ENCODE data around the gene HS2ST1. TPM values are rescaled to one million over a fixed set of nuclear protein-coding genes. Genes with fewer than 3 reads are reported as not detected.

HS2ST1 gene
- total and polyA plus RNA-seq, 2 donors (not counting 3 experiments of a cell fraction or from before 2014, with no cell fraction given) = 5.5 to 31.2 TPM

GRCh38 chr1:86938855-86939254 lies 24.4 kb downstream of the HS2ST1 start:
- no peaks in the 10 kb centered on the region for H3K9me1 ChIP-seq (replicated peaks; ENCODE audit: control insufficient read depth, extremely low read depth, insufficient read depth, low read length)
- H3K4me1 ChIP-seq (ENCODE audit: control insufficient read depth, extremely low read depth, insufficient read depth, low read length) = peaks cover 7% of the 10 kb centered on the region
- DNase-seq (ENCODE audit: low read depth, low spot score) = no peak
- no TSS peak for BruUV-seq (replicated peaks)
- POLR2A ChIA-PET = no interaction called here
- no peak for FAIRE-seq
- dilution Hi-C loops (cut with MboI; ENCODE audit: extremely low pct_ligation_motif_present, low sequenced_read_pairs) = no loop called here
- H3K9me3 ChIP-seq (replicated peaks; ENCODE audit: control insufficient read depth, insufficient read depth, low read length) = no peaks in the 10 kb centered on the region
- H3K36me3 ChIP-seq (ENCODE audit: control insufficient read depth in 2 of 2, extremely low read depth in 1 of 2, insufficient read depth in 2 of 2, low read length in 2 of 2) = no peaks in the 10 kb centered on the region
- H3K79me2 ChIP-seq (ENCODE audit: control insufficient read depth, insufficient read depth, low read length) = peaks cover 17% of the 10 kb centered on the region
- no peaks in the 10 kb centered on the region for H3K27me3 ChIP-seq (ENCODE audit: control insufficient read depth in 2 of 2, insufficient read depth in 2 of 2, low read length in 2 of 2)
- no peak overlapping the region for H3K4me3 ChIP-seq (replicated peaks in 1 of 3; ENCODE audit: insufficient read depth in 1 of 3, low read depth in 1 of 3, low read length in 3 of 3)
- no peak overlapping the region for H3K9ac ChIP-seq (replicated peaks; ENCODE audit: extremely low read depth, insufficient read depth, low read length)
- intact Hi-C loops (cut with micrococcal nuclease) = no loop called here
- no peaks in the 10 kb centered on the region for H4K20me1 ChIP-seq (replicated peaks; ENCODE audit: control insufficient read depth, extremely low read depth, insufficient read depth, low read length)
- CTCF ChIA-PET = interaction anchor here (0.9 to 1.1 kb wide), 2 partner anchors 19 to 96 kb away, joined by 3 read pairs; no protein-coding TSS in a partner anchor
- H3K27ac ChIP-seq (ENCODE audit: insufficient read depth, low read depth, low read length) = no peak overlapping the region
- no peak overlapping the region for H3K4me2 ChIP-seq (ENCODE audit: insufficient read depth, low read length)
- TF ChIP-seq MAX (IDR thresholded peaks at IDR 0.05; ENCODE audit: insufficient read depth, insufficient read length) = no peak
- no peak for TF ChIP-seq CTCF (IDR thresholded peaks at IDR 0.05; ENCODE audit: extremely low read depth in 1 of 2, insufficient read depth in 1 of 2, low read depth in 1 of 2, low read length in 2 of 2)
- TF ChIP-seq JUN (IDR thresholded peaks at IDR 0.05; ENCODE audit: borderline replicate concordance, insufficient read depth, insufficient read length, low read depth) = no peak
- no peak for TF ChIP-seq FOS (IDR thresholded peaks at IDR 0.05; ENCODE audit: borderline replicate concordance, insufficient read depth, low read length)
- no peak for TF ChIP-seq EZH2 (IDR thresholded peaks at IDR 0.05; ENCODE audit: borderline replicate concordance, low read depth, low read length, severe bottlenecking)
- no peak for TF ChIP-seq GATA2 (IDR thresholded peaks at IDR 0.05; ENCODE audit: insufficient read depth, insufficient read length, low read depth, low read length)
- no peak for TF ChIP-seq MYC (IDR thresholded peaks at IDR 0.05; ENCODE audit: low read depth, low read length)
- no peak for TF ChIP-seq POLR2AphosphoS5 (IDR thresholded peaks at IDR 0.05; ENCODE audit: insufficient read depth, low read depth, low read length)
- TF ChIP-seq POLR2A (IDR thresholded peaks at IDR 0.05; ENCODE audit: low read depth, low read length) = no peak
- no peak overlapping the region for H2AFZ ChIP-seq (ENCODE audit: low read depth, low read length)
